GM19043 (cell line): ENCODE measurements around the gene LCP2.

Experiments used
- ATAC-seq: cut with Tn5 transposase; IDR thresholded peaks from one replicate; pipeline ENCODE4 v1.9.1; 2021; ENCODE audit warnings: low read depth; ENCODE audit not compliant: unreplicated experiment

LCP2 gene

GRCh38 chr5:170276140-170276539, 21.4 kb downstream of the LCP2 start:
- ATAC-seq = no peak

- no peak for ATAC-seq
These were observed 22.1 kb downstream of the LCP2 start for GRCh38 chr5:170275376-170275994.

GRCh38 chr5:170273968-170274710, 23.4 kb downstream of the LCP2 start:
- ATAC-seq = no peak

GRCh38 chr5:170270293-170271069, 27.1 kb downstream of the LCP2 start:
- no peak for ATAC-seq

GRCh38 chr5:170269579-170269978, 28.0 kb downstream of the LCP2 start:
- ATAC-seq = no peak

GRCh38 chr5:170268884-170269283, 28.7 kb downstream of the LCP2 start:
- no peak for ATAC-seq

GRCh38 chr5:170268153-170268689, 29.4 kb downstream of the LCP2 start:
- ATAC-seq = no peak

- peak; percentile 86 for ATAC-seq
These were observed 30.0 kb downstream of the LCP2 start for GRCh38 chr5:170267431-170268152.

GRCh38 chr5:170266570-170267381, 30.8 kb downstream of the LCP2 start:
- ATAC-seq = no peak

GRCh38 chr5:170265522-170265921, 32.1 kb downstream of the LCP2 start:
- ATAC-seq = no peak

GRCh38 chr5:170263906-170264305, 33.7 kb downstream of the LCP2 start:
- no peak for ATAC-seq

- ATAC-seq = no peak
These were observed 35.2 kb downstream of the LCP2 start for GRCh38 chr5:170262061-170263045.

GRCh38 chr5:170261528-170262043, 36.0 kb downstream of the LCP2 start:
- no peak for ATAC-seq

- no peak for ATAC-seq
These were observed 40.2 kb downstream of the LCP2 start for GRCh38 chr5:170257370-170257769.

GRCh38 chr5:170256571-170256970, 41.0 kb downstream of the LCP2 start:
- ATAC-seq = no peak

- ATAC-seq = peak; percentile 95
These were observed 43.5 kb downstream of the LCP2 start for GRCh38 chr5:170254056-170254455.

- ATAC-seq = no peak
These were observed 44.7 kb downstream of the LCP2 start for GRCh38 chr5:170252720-170253350.

- no peak for ATAC-seq
These were observed 45.5 kb downstream of the LCP2 start for GRCh38 chr5:170252109-170252508.
